ENCODE data around the gene CCDC180. TPM values are rescaled to one million over a fixed set of nuclear protein-coding genes. Genes with fewer than 3 reads are reported as not detected.

The CCDC180 gene
- total and polyA plus RNA-seq, 2 experiments from 2014 or later = 0.57 to 0.83 TPM

DNA sequence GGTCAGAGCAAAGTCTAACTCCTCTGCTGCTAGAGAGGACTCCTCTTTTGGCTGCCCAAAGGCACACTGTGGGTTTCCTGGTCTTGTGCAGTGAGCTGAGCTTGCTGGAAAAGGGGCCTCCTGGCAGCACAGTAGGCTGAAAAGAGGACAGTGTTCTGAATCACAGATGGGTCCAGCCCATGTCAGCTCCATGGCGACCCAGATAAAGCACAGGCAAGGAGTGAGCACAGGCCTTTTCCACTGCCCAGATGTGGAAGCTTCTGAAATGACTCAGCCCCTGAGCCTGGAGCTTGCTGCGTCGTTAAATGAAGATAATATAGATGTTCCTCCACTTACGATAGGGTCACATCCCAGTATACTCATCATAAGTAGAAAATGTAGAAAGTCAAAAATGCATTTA is 8.1 kb downstream of the CCDC180 start:
- Histone ChIP-seq H3K36me3 (replicated peaks; ENCODE audit: insufficient read depth, low read depth) (no peaks in the 10 kb centered on the region), H3K27me3 (no peaks in the 10 kb centered on the region), H3K27ac (peak overlapping the region; percentile 76), H3K4me1 (ENCODE audit: insufficient read depth) (no peaks in the 10 kb centered on the region), H3K79me2 (no peaks in the 10 kb centered on the region), H3K4me3 (no peak overlapping the region), H2AFZ (no peak overlapping the region), H3K9me2 (replicated peaks; ENCODE audit: insufficient read depth) (no peaks in the 10 kb centered on the region), H3K9me3 (ENCODE audit: low read depth) (no peaks in the 10 kb centered on the region), H3K4me2 (no peak overlapping the region), H4K20me1 (ENCODE audit: insufficient read depth, poor library complexity, severe bottlenecking) (no peaks in the 10 kb centered on the region)
- no peak for TF ChIP-seq EZH2phosphoT487 (IDR thresholded peaks at IDR 0.05; ENCODE audit: low read depth, severe bottlenecking, unreplicated experiment)
- WGBS (ENCODE audit: low lambda C conversion rate, missing lambda C conversion rate) = 52% methylated on average over 4 of the region's 4 CpGs
- DNase-seq (ENCODE audit: low spot score) = peak; percentile 58

DNA sequence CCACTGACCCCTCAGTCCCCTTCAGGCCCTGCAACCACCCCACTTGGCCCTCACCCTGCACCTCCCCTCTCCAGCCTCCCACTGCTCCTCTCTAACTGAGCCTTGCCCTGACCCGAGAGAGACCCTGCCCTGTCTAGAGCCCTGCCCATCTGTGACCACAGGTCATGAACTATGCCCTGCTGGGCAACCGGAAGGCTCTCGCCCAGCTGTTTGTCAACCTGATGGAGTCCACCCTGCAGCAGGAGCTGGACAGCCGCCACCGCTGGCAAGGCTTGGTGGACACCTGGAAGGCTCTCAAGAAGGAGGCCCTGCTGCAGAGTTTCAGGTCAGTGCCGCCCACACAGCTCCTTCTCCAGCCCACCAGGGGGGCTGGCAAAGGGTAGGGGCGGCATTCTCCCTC is 9.4 kb downstream of the CCDC180 start:
- Histone ChIP-seq H3K79me2 (no peaks in the 10 kb centered on the region), H3K27ac (no peak overlapping the region), H2AFZ (no peak overlapping the region), H3K36me3 (replicated peaks; ENCODE audit: insufficient read depth, low read depth) (no peaks in the 10 kb centered on the region), H3K4me1 (ENCODE audit: insufficient read depth) (no peaks in the 10 kb centered on the region), H3K4me2 (no peak overlapping the region), H3K9me3 (ENCODE audit: low read depth) (no peaks in the 10 kb centered on the region), H4K20me1 (ENCODE audit: insufficient read depth, poor library complexity, severe bottlenecking) (no peaks in the 10 kb centered on the region), H3K9me2 (replicated peaks; ENCODE audit: insufficient read depth) (no peaks in the 10 kb centered on the region), H3K27me3 (no peaks in the 10 kb centered on the region), H3K4me3 (no peak overlapping the region)
- 94% methylated on average over 7 of the region's 7 CpGs for WGBS (ENCODE audit: low lambda C conversion rate, missing lambda C conversion rate)
- DNase-seq (ENCODE audit: low spot score) = no peak
- no peak for TF ChIP-seq EZH2 (IDR thresholded peaks at IDR 0.05; ENCODE audit: borderline replicate concordance)
- no peak for TF ChIP-seq CTCF (IDR thresholded peaks at IDR 0.05; ENCODE audit: poor library complexity)
- no peak for TF ChIP-seq EZH2phosphoT487 (IDR thresholded peaks at IDR 0.05; ENCODE audit: low read depth, severe bottlenecking, unreplicated experiment)

DNA sequence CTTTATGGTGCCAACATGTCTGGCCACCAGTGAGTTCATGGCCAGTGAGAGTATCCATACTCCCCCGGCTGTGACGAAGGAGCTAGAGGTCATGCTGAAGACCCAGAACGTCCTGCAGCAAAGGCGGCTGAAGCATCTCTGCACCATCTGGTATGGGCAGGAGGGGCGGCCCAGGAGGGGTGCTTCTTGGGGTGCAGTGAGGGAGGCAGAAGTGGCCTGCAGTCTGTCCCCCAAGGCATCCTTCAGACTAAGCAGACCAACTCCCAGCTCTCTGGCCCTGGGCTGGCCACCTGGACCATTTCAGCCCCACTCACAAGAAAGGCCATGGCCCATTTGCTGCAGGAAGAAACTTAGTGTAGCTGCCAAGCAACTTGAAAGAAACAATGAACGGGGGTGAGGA is 11.0 kb downstream of the CCDC180 start:
- TF ChIP-seq EZH2phosphoT487 (IDR thresholded peaks at IDR 0.05; ENCODE audit: low read depth, severe bottlenecking, unreplicated experiment) = no peak
- TF ChIP-seq CTCF (IDR thresholded peaks at IDR 0.05; ENCODE audit: poor library complexity) = no peak
- TF ChIP-seq EZH2 (IDR thresholded peaks at IDR 0.05; ENCODE audit: borderline replicate concordance) = no peak
- Histone ChIP-seq H4K20me1 (ENCODE audit: insufficient read depth, poor library complexity, severe bottlenecking) (no peaks in the 10 kb centered on the region), H3K27me3 (no peaks in the 10 kb centered on the region), H2AFZ (no peak overlapping the region), H3K4me3 (no peak overlapping the region), H3K9me3 (ENCODE audit: low read depth) (no peaks in the 10 kb centered on the region), H3K27ac (no peak overlapping the region), H3K9me2 (replicated peaks; ENCODE audit: insufficient read depth) (no peaks in the 10 kb centered on the region), H3K79me2 (no peaks in the 10 kb centered on the region), H3K36me3 (replicated peaks; ENCODE audit: insufficient read depth, low read depth) (no peaks in the 10 kb centered on the region), H3K4me1 (ENCODE audit: insufficient read depth) (no peaks in the 10 kb centered on the region), H3K4me2 (no peak overlapping the region)
- WGBS (ENCODE audit: low lambda C conversion rate, missing lambda C conversion rate) = 85% methylated on average over 6 of the region's 6 CpGs
- DNase-seq (ENCODE audit: low spot score) = no peak

DNA sequence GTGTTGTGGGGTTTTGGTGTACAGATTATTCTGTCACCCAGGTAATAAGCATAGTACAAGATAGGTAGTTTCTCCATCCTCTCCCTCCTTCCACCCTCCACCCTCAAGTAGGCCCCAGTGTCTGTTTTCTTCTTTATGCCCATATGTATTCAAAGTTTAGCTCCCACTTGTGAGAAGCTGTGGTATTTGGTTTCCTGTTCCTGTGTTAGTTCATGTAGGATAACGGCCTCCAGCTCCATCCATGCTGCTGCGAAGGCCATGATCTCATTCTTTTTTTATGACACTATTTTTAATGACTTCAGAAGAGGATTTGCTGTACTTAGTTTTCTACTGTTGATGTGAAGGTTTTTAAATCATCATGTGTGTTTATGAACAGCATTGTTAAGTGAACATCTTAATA is 11.9 kb downstream of the CCDC180 start:
- no peak for DNase-seq (ENCODE audit: low spot score)
- H3K27me3 ChIP-seq = no peaks in the 10 kb centered on the region
- no peaks in the 10 kb centered on the region for H3K36me3 ChIP-seq (replicated peaks; ENCODE audit: insufficient read depth, low read depth)
- no peak overlapping the region for H3K4me2 ChIP-seq
- no peaks in the 10 kb centered on the region for H3K9me2 ChIP-seq (replicated peaks; ENCODE audit: insufficient read depth)
- no peaks in the 10 kb centered on the region for H3K4me1 ChIP-seq (ENCODE audit: insufficient read depth)
- 62% methylated on average over 2 of the region's 2 CpGs for WGBS (ENCODE audit: low lambda C conversion rate, missing lambda C conversion rate)
- H2AFZ ChIP-seq = no peak overlapping the region
- H3K79me2 ChIP-seq = no peaks in the 10 kb centered on the region
- TF ChIP-seq EZH2phosphoT487 (IDR thresholded peaks at IDR 0.05; ENCODE audit: low read depth, severe bottlenecking, unreplicated experiment) (no peak), EZH2 (IDR thresholded peaks at IDR 0.05; ENCODE audit: borderline replicate concordance) (no peak), CTCF (IDR thresholded peaks at IDR 0.05; ENCODE audit: poor library complexity) (no peak)
- H3K4me3 ChIP-seq = no peak overlapping the region
- no peaks in the 10 kb centered on the region for H4K20me1 ChIP-seq (ENCODE audit: insufficient read depth, poor library complexity, severe bottlenecking)
- H3K9me3 ChIP-seq (ENCODE audit: low read depth) = no peaks in the 10 kb centered on the region
- H3K27ac ChIP-seq = no peak overlapping the region

All from hepatocyte (in vitro differentiated cells).